ENCODE results near the gene FAM209B.

The FAM209B gene

DNA sequence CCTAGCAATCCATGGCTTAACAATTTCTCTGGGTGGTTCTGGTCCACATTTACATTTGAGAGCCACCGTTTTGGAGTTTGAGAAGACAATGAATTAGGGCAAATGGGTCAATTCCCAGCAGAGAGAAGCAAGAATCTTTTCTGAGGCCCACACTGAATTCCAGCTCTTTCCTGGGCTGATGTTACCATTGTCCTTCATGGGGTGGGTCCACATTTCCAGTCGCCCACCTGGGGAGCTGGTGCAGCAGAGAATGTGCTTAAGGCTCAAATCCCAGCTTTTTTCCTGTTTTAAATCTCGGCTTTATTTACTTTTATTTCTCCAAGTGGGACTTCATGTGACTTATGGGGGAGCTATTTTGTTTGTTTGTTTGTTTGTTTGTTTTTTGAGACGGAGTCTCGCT is 51.9 kb downstream of the FAM209B start:
- peak in 1 of 10 donors; percentile 39 for DNase-seq
- intact Hi-C loops (cut with DNase I) = no loop called here

Data from posterior cingulate gyrus (tissue), 11 donors.